PC-3 (cell line): ENCODE results near the gene TCERG1L.

Experiments
- CTCF ChIP-seq: fragments of 300-600 bp; sonication (generic); conservative IDR thresholded peaks from 2 replicates; pipeline ENCODE4 v1.5.1; 2017; ENCODE audit warnings: antibody characterized with exemption, low read depth, mild to moderate bottlenecking, low read length
- EZH2 ChIP-seq: fragments of 300-600 bp; sonication (generic); IDR thresholded peaks from one replicate; pipeline ENCODE4 v1.6.1; 2017; ENCODE audit warnings: antibody characterized with exemption, mild to moderate bottlenecking, low read length; ENCODE audit not compliant: unreplicated experiment
- EZH2phosphoT487 ChIP-seq: fragments of 300-600 bp; sonication (generic); IDR thresholded peaks from 2 replicates; pipeline ENCODE4 v1.6.1; 2018; ENCODE audit warnings: mild to moderate bottlenecking, antibody characterized with exemption, low read length, borderline replicate concordance

DNA sequence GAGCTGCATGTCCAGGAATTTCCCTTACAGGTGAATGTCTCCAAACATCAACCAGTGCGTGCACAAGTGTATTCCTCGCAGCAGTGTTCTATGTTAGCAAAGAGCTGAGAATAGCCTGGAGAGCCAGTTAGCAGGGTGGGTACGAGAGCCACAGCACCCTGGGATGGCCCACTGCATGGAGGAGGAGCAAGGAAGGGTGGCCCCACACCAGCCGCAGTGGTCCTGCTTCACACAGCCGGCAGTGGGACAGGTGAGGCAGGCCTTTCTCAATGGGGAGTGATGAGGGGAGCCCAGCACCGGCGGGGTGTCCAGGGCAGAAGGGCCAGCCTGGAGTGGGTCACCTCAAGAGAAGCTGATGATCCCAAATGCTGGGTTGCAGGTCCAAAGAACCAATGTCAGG, 240.7 kb downstream of the TCERG1L start:
- no peak for TF ChIP-seq CTCF
- TF ChIP-seq EZH2, result no peak
- TF ChIP-seq EZH2phosphoT487, result no peak
